ENCODE data around the gene TBC1D14. TPM values are rescaled to one million over a fixed set of nuclear protein-coding genes. Genes with fewer than 3 reads are reported as not detected.

Gene TBC1D14
- total RNA-seq, 2 experiments from 2014 or later: 46.9 to 47.4 TPM

DNA sequence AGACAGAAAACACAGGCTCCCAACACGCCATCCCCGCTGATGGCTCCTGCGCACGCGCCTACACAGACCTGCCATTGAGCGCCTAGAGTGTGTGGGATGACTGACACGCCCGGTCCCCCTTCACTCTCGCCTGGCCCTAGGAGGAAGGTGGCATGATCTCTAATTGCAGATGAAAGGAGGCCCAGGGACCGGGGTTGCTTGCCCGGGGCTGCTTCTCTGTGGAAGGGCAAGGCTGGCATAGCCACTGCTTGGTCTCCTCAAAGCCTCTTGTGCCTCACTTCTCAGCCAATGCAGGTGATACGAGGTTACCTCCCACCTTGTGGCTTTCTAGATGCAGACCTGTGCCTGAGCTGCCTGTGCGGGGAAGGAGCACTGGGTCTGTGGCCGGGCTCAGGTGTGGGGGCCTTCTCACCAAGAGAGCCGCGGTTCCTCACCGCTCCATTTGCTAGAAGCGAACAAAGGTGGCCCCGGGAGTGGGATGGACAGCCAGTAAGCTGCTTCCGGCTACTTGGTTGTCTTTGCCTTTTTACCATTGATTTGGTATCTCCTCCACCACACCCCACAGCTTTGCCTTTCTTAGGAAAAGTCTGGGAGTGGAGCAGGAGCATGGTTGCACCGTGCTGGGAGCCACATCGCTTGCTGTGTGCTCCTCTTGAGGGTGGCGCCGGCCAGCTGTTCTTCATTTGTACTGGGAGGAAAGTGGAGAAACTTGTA, 47.0 kb downstream of the TBC1D14 start:
- CTCF ChIA-PET: interaction anchor here (1.2 to 2.1 kb wide), 2 partner anchors 10 to 18 kb away, joined by 3 to 6 read pairs; no protein-coding TSS in a partner anchor
- POLR2A ChIA-PET: interaction anchor here (0.6 kb wide), 1 partner anchor 83 kb away, joined by 7 read pairs; no protein-coding TSS in a partner anchor

DNA sequence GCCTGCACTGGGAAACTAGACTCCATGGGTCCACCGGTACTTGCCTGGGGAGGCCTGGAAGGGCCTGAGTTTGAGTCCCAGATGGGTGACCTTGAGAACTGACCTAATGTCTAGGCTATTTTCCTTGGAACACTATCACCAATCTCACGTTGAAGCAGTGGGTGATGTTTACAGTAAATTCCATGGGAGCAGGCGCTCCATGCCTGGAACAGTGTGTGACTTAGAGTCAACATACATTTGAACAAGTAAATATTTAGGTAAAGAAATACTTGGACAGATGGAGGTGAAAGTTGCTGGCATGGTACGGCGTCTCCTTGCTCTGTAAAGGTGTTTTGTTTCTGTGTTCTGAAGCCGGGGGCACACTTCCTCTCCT, 47.5 kb downstream of the TBC1D14 start:
- ChIA-PET CTCF (interaction anchor here (2.1 kb wide), 1 partner anchor 17 kb away, joined by 6 read pairs; no protein-coding TSS in a partner anchor), POLR2A (interaction anchor here (0.6 kb wide), 2 partner anchors 82 to 1219 kb away, joined by 3 to 7 read pairs; no protein-coding TSS in a partner anchor)

GRCh38 chr4:6957994-6958393, 48.4 kb downstream of the TBC1D14 start:
- POLR2A ChIA-PET: interaction anchor here (0.6 kb wide), 1 partner anchor 1218 kb away, joined by 3 read pairs; no protein-coding TSS in a partner anchor
- CTCF ChIA-PET: no interaction called here

DNA sequence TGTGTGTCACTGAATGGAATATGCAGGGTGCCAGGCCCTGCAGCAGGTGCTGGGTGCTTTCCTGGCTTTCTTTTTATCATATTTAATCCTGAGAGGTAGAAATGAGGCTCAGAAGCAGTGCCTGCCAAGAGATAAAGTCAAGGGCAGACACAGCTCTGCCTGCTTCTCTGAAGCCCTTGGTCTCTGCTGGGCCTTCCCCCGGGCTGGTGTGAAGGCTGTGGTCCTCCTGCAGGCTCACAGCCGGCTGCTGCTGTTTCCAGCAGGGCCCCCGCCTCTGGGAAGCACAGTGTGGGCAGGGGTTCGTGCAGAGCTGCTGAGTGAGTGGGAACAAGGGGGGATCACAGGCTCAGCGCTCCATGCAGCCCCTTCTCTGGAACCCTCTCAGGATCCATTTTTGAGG, 49.6 kb downstream of the TBC1D14 start:
- ChIA-PET CTCF (no interaction called here), POLR2A (no interaction called here)

GRCh38 chr4:6960154-6960553, 50.5 kb downstream of the TBC1D14 start:
- POLR2A ChIA-PET: no interaction called here
- CTCF ChIA-PET: no interaction called here

- POLR2A ChIA-PET: no interaction called here
- CTCF ChIA-PET: no interaction called here
Measured at GRCh38 chr4:6960628-6961412, 51.2 kb downstream of the TBC1D14 start.

DNA sequence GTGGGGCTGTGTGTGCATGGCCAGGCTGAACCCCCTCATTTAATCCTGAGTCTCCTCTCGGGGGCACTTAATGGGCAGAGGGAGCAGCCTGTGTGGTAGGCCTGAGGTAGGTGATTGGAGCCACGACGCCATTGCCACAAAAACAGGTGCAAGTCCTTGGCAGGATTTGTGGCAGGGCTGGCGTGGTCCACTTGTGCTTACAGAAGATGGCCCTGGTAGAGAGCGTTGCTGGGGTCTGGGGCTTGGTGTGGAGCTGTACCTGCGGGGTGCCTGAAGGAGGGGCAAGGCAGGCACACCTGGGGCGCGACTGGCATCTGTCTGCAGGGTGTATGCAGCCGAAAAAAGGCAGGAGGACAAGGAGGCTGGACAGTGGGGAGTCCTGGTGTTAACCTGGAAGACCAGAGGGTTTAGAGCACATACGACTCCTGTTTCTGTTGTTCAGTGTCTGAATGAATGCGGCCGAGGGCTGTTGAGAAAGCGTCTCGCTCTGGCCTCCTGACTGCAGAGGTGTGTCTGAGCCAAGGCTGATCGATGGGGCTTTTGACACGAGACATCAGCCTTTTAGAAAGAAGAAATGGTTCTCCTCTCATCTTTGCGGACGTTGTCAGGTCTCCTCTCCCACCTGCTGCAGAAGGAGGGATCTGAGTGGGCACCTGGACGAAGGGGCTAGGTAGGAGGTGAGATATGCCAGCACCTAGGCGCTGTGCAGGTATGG, 52.0 kb downstream of the TBC1D14 start:
- ChIA-PET POLR2A (no interaction called here), CTCF (no interaction called here)

DNA sequence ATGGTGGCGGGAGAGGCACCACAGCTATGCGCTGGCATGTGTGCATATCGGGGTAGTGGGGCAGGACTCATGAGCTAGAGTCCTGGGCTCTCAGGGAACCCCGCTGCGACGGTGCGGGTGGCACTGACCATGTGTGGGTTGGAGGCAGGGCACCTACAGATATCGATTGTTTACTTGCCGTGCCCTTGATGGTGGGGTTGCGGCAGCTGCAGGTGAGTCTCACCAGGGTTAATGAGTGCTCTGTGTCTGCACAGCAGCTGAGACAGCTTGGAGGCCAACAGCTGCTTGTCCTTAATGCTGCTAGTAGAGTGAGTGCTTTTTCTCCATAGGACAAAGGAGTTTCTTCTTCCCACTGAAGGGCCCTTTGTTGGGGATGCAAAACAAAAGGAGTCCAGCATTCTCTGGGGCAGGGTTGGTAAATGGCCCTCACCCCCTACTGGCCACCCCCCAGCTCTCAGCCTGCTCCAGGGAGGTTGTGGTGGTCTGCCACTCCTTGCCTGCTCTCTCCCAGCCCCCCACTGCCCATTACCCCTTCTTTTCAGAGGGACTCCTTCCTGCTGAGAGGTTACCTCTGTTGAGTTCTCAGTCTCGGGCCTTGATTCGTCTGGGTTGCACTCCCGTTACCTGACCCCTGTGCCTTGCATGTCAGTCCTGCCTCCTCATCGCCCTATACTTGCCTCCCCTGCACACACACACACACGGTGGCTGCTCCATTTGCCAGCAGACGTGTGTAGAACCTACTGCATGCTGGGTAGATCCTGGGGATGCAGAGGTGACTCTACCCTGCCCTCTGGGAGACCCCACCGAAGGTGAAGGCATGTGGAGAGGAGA, 52.8 kb downstream of the TBC1D14 start:
- ChIA-PET POLR2A (no interaction called here), CTCF (interaction anchor here (1.6 kb wide), 1 partner anchor 12 kb away, joined by 4 read pairs; no protein-coding TSS in a partner anchor)

DNA sequence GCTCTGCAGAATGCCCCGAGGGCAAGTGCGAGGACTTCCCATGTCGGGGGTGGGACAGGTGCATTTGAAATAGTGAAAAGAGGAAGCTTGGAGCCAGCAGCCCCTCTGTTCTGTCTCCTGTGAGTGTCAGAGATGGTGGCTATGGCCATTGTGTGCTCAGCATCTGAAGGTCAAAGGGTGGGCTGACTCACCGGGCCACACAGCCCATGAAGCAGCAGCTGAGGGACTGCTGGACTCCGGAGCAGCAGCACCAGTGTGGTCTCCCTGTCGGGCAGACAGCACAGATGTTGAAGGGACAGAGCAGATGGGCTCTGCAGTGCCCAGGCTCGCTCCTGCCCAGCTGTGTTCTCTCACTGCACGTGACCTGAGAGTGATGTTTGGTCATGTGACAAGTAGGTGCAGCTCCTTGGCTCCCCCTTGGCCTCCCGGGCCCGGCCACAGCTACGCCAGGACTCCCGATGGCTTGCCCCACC, 53.5 kb downstream of the TBC1D14 start:
- ChIA-PET POLR2A (interaction anchor here (0.6 to 0.9 kb wide), 2 partner anchors 23 to 206 kb away, joined by 3 read pairs; no protein-coding TSS in a partner anchor), CTCF (interaction anchor here (1.6 kb wide), 1 partner anchor 11 kb away, joined by 4 read pairs; no protein-coding TSS in a partner anchor)

DNA sequence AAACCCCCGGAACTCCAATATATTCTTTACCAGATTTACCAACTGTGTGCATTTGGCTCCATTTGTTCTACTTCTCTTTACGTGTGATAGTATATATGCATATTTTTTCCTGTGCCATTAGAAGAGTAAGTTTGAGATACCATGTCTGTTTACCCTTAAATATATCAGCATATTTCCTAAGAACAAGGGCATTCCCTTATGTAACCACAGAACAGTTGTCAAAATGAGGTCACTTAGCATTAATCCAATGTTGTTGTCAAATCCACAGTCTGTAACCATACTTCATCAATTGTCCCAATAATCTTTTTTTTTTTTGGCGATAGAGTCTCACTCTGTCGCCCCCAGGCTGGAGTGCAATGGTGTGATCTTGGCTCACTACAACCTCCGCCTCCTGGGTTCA, 55.2 kb downstream of the TBC1D14 start:
- CTCF ChIA-PET: interaction anchor here (1.1 kb wide), 1 partner anchor 10 kb away, joined by 4 read pairs; no protein-coding TSS in a partner anchor

GRCh38 chr4:6965329-6965728, 55.7 kb downstream of the TBC1D14 start:
- ChIA-PET CTCF (interaction anchor here (1.1 kb wide), 1 partner anchor 9 kb away, joined by 4 read pairs; no protein-coding TSS in a partner anchor), POLR2A (no interaction called here)

More for the DNA sequence above, 55.2 kb downstream of the TBC1D14 start:
- POLR2A ChIA-PET: no interaction called here

GRCh38 chr4:6967846-6968340, 58.3 kb downstream of the TBC1D14 start:
- CTCF ChIA-PET: interaction anchor here (0.6 to 1.4 kb wide), 2 partner anchors 28 to 54 kb away, joined by 3 read pairs; no protein-coding TSS in a partner anchor
- POLR2A ChIA-PET: no interaction called here

- ChIA-PET POLR2A (no interaction called here), CTCF (interaction anchor here (1.4 kb wide), 1 partner anchor 27 kb away, joined by 3 read pairs; no protein-coding TSS in a partner anchor)
Measured at GRCh38 chr4:6968496-6968895, 58.9 kb downstream of the TBC1D14 start.

- CTCF ChIA-PET: no interaction called here
- POLR2A ChIA-PET: no interaction called here
Measured at GRCh38 chr4:6969826-6970800, 60.5 kb downstream of the TBC1D14 start.

DNA sequence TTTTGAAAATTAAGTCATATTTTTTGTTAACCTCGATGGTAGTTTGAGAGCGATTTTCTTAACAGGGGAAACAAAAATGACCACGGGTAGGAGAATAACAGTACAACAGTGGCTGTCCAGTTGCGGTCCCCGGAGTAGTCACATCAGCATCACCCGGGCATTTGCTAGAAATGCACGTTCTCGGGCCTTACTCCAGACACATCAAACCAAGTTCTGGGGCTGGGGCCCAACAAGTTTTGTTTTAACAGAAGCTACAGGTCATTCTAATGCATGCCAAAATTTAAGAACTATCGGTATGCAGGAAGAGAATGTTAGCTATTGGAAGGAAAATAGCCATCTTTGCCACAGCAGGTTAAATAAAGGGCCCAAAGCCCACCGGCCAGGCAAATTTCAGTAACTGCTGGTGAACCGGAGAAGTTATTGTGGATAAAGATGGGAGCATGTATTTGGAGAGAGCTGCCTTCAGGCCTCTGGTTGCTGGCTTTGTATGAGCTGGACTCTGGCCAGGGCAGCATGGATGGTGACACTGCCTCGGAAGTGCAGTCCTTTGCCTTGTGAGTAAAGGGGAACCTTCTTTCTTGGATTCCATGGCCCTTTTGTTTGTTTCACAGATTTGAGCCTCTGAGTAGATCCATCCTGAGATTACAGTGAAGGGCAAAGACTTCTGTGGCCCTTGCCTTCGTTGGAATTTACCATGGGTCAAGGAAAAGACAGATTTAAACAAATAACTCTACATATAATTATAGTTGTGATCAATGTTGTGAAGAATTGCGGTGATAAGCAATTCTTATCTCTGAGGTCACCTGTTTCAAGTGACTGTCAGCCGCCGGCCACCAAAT, 62.1 kb downstream of the TBC1D14 start:
- CTCF ChIA-PET: interaction anchor here (1.6 kb wide), 1 partner anchor 60 kb away, joined by 3 read pairs; no protein-coding TSS in a partner anchor
- POLR2A ChIA-PET: no interaction called here

DNA sequence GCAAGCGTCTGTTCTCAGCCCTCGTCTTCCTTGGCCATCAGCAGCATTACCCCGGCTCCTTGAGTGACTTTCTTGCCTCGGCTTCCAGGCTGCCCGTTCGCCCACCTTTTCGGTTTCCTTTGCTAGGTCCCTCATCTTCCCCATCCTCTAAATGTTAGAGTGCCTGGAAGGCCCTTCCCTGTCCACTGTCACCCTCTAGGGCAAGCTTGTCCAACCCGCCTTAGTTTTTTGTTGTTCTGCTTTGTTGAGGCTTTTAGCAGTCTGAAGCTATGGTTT, 62.7 kb downstream of the TBC1D14 start:
- CTCF ChIA-PET: interaction anchor here (1.6 kb wide), 1 partner anchor 61 kb away, joined by 3 read pairs; no protein-coding TSS in a partner anchor
- POLR2A ChIA-PET: no interaction called here

GRCh38 chr4:6972911-6973310, 63.3 kb downstream of the TBC1D14 start:
- CTCF ChIA-PET: interaction anchor here (0.8 to 1.6 kb wide), 4 partner anchors 9 to 98 kb away, joined by 3 to 4 read pairs (median 4); no protein-coding TSS in a partner anchor
- POLR2A ChIA-PET: no interaction called here

Measured in activated CD8-positive, alpha-beta memory T cell treated with anti-CD3 and anti-CD28 coated beads for 36 hours (primary cell).